ENCODE measurements around the gene GCK.

GRCh38 chr7:44238116-44238695 lies 49.0 kb upstream of the GCK start:
- TF ChIP-seq, protein P1, sequence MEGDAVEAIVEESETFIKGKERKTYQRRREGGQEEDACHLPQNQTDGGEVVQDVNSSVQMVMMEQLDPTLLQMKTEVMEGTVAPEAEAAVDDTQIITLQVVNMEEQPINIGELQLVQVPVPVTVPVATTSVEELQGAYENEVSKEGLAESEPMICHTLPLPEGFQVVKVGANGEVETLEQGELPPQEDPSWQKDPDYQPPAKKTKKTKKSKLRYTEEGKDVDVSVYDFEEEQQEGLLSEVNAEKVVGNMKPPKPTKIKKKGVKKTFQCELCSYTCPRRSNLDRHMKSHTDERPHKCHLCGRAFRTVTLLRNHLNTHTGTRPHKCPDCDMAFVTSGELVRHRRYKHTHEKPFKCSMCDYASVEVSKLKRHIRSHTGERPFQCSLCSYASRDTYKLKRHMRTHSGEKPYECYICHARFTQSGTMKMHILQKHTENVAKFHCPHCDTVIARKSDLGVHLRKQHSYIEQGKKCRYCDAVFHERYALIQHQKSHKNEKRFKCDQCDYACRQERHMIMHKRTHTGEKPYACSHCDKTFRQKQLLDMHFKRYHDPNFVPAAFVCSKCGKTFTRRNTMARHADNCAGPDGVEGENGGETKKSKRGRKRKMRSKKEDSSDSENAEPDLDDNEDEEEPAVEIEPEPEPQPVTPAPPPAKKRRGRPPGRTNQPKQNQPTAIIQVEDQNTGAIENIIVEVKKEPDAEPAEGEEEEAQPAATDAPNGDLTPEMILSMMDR (IDR thresholded peaks at IDR 0.05) = no peak
- TF ChIP-seq POLR2AphosphoS5 (IDR thresholded peaks at IDR 0.05) (no peak), POLR2A (IDR thresholded peaks at IDR 0.05) (no peak)

Data from breast epithelium (tissue), 3 donors.